OCI-LY3 (cell line): ENCODE measurements around the gene LENG8.

Source experiments
- EZH2phosphoT487 ChIP-seq: fragments of 200-600 bp; shearing (Covaris generic); IDR thresholded peaks from 2 replicates; pipeline ENCODE4 v1.6.1; 2018; ENCODE audit warnings: antibody characterized with exemption, mixed run types, low read depth
- TF ChIP-seq, protein P1 (sequence below): fragments of 200-600, 300-600 bp; sonication (generic); IDR thresholded peaks from 2 replicates; pipeline ENCODE4 v1.5.1; 2014; ENCODE audit warnings: antibody characterized with exemption, low read length, low read depth

GRCh38 chr19:54434873-54435214 is 14.2 kb upstream of the LENG8 start:
- TF ChIP-seq, protein P1, sequence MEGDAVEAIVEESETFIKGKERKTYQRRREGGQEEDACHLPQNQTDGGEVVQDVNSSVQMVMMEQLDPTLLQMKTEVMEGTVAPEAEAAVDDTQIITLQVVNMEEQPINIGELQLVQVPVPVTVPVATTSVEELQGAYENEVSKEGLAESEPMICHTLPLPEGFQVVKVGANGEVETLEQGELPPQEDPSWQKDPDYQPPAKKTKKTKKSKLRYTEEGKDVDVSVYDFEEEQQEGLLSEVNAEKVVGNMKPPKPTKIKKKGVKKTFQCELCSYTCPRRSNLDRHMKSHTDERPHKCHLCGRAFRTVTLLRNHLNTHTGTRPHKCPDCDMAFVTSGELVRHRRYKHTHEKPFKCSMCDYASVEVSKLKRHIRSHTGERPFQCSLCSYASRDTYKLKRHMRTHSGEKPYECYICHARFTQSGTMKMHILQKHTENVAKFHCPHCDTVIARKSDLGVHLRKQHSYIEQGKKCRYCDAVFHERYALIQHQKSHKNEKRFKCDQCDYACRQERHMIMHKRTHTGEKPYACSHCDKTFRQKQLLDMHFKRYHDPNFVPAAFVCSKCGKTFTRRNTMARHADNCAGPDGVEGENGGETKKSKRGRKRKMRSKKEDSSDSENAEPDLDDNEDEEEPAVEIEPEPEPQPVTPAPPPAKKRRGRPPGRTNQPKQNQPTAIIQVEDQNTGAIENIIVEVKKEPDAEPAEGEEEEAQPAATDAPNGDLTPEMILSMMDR: no peak
- no peak for TF ChIP-seq EZH2phosphoT487
